ENCODE results near the gene NECAB2.

GRCh38 chr16:83992624-83993023, 24.6 kb downstream of the NECAB2 start:
- no peak for TF ChIP-seq CTCF (IDR thresholded peaks at IDR 0.05)
- peak; percentile 43 for TF ChIP-seq POLR2AphosphoS5 (IDR thresholded peaks at IDR 0.05)

Data from prostate gland (tissue), 2 donors.